OCI-M1 (cell line): ENCODE results near the gene ABCD3.
"Not testable (repeated sequence)": the region's sequence is repeated elsewhere in the genome, so short reads cannot be mapped to it uniquely, and the experiment has no call there.

Experiments used
- DNase-seq: peaks from one replicate; lab custom pipeline; 2025; lab: John Stamatoyannopoulos, UW

The ABCD3 gene

DNA sequence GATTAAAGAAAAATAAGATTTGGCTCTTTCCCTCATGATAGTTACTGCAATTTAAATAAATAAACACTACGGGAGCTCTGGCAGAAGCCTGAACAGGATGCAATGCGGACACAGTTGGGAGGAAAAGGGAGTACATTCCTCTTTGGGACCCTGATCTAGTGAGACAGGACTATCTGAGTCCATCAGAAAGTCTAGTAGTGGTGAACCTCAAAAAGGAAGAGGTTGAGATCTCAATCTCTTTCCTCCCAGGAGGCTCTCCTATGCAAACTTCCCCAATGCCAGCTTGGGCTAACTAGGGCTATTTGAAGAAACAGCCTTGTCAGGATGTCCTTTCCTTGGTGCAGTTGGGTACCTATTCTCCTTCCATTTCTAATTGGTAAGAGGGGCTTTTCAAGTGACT, 4.9 kb upstream of the ABCD3 start:
- peak; percentile 8 for DNase-seq

- DNase-seq = peak; percentile 68
Measured at GRCh38 chr1:94416901-94417727, 1.1 kb upstream of the ABCD3 start.

DNA sequence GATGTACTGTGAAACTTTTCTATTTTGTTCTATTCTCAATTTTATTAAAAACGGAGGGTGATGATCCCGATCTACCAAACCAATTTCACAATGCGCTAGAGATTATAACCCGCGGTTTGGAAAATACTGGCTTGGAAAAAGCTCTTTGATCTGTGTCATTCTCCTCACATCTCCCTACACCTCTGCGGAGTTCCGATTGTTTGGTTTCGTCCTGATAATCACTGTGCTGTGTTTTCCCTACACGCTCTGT, 536 bp upstream of the ABCD3 start:
- no peak for DNase-seq

- DNase-seq = peak; percentile 47
Measured at GRCh38 chr1:94418664-94419655, 771 bp downstream of the ABCD3 start.

DNA sequence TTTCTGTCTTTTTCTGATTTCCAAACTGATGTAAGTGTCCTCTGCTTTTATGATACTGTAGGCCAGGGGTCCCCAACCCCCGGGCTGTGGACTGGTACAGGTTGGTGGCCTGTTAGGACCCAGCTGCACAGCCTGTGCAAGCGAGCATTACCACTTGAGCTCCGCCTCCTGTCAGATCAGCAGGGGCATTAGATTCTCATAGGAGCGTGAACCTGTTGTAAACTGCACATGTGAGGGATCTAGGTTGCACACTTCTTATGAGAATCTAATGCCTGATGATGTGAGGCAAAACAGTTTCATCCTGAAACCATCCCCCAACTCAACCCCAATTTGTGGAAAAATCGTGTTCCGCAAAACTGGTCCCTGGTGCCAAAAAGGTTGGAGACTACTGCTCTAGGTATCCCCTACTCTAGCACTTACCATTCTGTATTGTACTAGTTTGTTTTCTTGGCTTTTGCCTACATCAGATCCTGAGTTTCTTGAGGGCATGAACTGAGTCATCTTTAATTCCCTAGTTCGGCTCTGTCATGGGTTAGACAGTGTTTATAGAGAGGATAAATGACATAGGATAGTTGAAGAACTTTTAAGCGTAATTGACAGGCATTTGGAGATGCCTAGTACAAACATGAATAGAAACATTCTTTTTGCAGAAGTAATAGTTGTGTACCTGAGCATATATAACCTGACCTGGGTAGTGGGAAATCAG, 4.1 kb downstream of the ABCD3 start:
- no peak for DNase-seq

DNA sequence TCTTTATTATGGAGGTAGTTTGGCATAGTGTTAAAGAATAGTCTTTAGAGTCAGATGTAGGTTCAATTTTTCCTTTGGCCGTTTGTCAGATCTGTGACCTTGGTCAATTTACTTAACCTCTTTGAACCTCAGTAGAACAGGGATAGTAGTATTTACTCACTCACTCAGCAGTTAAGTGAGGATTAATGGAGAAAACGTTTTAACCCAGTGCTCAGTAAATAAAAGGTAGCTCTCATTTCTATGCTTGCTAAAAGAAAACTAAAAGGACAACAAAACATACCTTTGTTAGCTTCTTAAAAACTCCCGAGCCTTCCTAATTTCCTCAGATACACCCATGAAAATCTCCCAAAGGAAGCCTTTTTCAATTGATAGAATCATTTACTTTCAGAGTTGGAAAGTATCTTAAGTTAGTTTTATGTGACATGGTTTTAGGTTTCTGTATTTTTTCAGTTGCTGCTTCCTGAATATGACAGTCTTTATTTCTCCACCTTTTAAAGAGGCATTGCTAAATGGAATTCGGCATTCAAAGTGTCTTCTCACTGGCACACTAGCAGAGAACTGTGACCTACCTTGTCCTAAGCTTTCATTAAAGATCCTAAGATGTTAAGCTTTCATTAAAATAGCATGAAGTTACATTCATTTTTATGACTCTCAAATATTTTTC, 7.8 kb downstream of the ABCD3 start:
- DNase-seq = peak; percentile 27

GRCh38 chr1:94426485-94426870, 8.3 kb downstream of the ABCD3 start:
- DNase-seq = not testable (repeated sequence)

DNA sequence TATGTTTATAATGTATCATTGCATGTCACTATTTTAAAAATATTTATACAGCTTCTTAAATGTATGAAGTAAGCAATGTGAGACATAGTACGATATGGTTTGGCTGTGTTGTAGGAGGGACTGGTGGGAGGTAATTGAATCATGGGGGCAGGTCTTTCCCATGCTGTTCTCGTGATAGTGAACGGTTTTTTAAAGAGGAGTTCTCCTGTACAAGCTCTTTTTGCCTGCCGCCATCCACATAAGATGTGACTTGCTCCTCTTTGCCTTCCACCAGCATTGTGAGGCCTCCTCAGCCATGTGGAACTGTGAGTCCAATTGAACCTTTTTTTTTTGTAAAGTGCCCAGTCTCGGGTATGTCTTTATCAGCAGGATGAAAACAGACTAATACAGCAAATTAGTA, 10.3 kb downstream of the ABCD3 start:
- no peak for DNase-seq

GRCh38 chr1:94428927-94429528, 10.8 kb downstream of the ABCD3 start:
- not testable (repeated sequence) for DNase-seq

GRCh38 chr1:94430066-94430465, 11.9 kb downstream of the ABCD3 start:
- DNase-seq = not testable (repeated sequence)

- DNase-seq = no peak
Measured at GRCh38 chr1:94433866-94434265, 15.7 kb downstream of the ABCD3 start.

DNA sequence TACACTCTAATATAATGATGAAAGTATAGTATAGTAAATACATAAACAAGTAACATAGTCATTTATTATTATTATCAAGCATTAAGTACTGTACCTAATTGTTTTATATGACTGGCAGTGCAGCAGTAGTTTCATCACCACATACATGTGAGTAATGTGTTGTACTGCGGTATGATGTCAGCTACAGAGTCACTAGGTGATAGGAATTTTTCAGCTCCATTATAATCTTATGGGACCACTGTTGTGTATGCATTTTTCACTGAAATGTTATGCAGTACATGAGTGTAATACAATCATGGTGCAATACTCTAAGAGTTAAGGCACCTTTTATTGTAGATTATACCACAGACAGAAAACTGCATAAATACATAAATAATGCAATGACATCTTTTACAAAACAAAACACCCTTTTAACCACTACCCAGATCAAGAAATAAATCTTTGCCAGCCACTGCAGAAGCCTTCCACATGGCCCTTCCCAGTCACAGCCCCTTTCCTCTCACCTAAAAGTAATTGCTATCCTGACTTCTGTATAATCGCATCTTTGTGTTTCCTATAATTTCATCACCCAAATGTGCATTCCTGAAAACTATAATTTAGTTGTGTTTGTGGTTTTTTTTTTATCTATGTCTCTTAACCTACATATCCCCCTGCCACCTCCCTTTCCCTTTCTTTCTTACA, 16.3 kb downstream of the ABCD3 start:
- peak; percentile 10 for DNase-seq

GRCh38 chr1:94438692-94439276, 20.6 kb downstream of the ABCD3 start:
- DNase-seq = no peak

DNA sequence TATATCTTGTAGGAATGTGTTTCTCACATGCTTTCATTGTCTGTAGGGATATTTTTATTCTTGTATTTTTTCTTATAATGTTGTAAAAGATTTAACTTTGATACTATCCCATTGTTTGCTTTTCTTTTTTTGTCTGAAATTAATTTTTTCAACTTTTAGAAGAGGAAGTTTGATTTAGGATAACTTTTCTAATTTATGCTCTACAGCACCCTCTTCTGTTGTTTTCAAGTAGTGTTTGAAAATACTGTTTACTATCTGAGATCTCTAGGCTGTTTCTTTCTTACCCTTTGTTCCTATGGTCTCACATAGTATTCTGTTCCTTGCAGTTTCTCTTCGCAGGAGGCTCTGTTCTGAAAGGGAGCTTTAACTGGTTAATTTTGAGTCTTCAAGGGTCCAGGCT, 21.9 kb downstream of the ABCD3 start:
- DNase-seq = no peak

DNA sequence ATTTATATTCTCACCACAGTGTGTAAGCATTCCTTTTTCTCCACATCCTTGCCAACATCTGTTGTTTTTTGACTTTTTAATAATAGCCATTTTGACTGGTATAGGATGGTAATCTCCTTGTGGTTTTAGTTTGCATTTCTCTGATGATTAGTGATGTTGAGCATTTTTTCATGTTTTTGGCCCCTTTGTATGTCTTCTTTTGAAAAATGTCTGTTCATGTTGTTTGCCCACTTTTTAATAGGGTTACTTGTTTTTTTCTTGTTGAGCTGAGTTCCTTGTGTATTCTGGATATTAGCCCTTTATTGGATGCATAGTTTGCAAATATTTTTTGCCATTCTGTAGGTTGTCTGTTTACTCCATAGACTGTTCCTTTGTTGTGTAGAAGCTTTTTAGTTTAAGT, 24.9 kb downstream of the ABCD3 start:
- DNase-seq = not testable (repeated sequence)

- not testable (repeated sequence) for DNase-seq
Measured at GRCh38 chr1:94444819-94445218, 26.6 kb downstream of the ABCD3 start.

DNA sequence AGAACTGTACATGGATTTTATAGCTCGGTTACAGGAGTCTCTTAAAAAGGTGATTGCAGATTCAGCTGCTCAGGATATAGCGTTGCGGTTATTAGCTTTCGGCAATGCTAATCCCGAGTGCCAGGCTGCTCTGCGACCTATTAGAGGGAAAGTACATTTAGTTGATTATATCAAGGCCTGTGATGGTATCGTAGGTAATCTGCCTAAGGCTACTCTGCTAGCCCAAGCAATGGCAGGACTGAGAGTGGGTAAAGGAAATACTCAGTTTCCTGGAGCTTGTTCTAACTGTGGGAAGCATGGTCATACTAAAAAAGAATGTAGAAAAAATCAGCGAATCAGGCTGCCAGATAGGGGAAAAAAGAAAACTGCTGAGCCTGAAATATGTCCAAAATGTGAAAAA, 27.5 kb downstream of the ABCD3 start:
- DNase-seq = not testable (repeated sequence)

DNA sequence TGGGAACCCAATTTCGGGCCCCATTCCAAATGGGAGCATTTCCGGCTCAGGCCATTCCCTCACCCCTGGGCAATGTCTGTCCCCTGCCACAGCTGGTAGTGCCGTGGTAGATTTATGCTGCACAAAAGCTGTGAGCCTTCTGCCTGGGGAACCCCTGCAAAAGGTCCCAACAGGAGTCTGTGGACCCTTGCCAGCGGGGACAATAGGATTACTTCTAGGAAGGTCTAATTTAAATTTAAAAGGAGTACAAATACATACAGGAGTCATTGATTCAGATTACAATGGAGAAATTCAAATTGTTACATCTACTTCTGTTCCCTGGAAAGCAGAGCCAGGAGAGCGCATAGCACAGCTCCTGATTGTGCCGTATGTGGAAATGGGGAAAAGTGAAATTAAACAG, 28.0 kb downstream of the ABCD3 start:
- not testable (repeated sequence) for DNase-seq

GRCh38 chr1:94448741-94449140, 30.6 kb downstream of the ABCD3 start:
- not testable (repeated sequence) for DNase-seq

DNA sequence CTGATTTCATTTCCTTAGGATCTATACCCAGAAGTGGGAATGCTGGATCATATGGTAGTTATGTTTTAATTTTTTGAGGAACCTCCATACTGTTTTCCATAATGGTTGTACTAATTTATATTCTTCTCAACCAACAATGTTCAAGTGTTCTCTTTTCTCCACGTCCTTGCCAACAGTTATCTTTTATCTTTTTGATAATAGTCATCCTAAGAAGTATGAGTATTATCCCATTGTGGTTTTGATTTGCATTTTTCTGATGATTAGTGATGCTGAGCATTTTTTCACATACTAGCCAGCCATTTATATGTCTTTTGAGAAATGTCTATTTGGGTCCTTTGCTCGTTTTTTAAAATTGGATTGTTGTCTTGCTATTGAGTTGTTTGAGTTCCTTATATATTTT, 38.5 kb downstream of the ABCD3 start:
- DNase-seq = no peak

DNA sequence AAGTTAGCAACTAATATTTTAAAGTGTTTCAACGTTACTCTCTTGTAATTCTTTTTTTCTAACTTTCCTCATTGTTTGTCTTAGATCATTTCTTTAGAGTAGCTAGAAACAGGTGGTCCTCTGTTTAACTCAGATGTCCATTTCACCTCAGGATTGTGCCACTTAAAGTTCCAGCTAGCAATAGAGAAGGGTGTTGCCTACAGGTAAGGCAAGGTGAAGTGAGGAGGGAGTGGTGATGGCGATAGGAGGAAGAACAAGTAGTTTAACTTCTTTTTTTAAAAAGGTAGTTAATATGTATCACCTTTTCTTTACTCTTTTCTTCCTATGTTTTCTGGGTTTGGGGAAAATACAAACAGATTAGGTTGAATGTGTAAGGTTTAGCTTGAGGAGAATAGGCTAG, 44.4 kb downstream of the ABCD3 start:
- no peak for DNase-seq
